ENCODE measurements around the gene SERPINA3. TPM values are rescaled to one million over a fixed set of nuclear protein-coding genes. Genes with fewer than 3 reads are reported as not detected.

Gene SERPINA3
- total RNA-seq, 1 experiment from 2014 or later, result not detected

- H3K27ac ChIP-seq, result no peak overlapping the region
- no peaks in the 10 kb centered on the region for H3K4me1 ChIP-seq (replicated peaks; ENCODE audit: insufficient read depth)
- no TSS peak for BruUV-seq (replicated peaks)
- H3K79me2 ChIP-seq (ENCODE audit: low read depth), result no peaks in the 10 kb centered on the region
- TF ChIP-seq EZH2 (IDR thresholded peaks at IDR 0.05; ENCODE audit: low read depth), result no peak
- TF ChIP-seq, protein P1, sequence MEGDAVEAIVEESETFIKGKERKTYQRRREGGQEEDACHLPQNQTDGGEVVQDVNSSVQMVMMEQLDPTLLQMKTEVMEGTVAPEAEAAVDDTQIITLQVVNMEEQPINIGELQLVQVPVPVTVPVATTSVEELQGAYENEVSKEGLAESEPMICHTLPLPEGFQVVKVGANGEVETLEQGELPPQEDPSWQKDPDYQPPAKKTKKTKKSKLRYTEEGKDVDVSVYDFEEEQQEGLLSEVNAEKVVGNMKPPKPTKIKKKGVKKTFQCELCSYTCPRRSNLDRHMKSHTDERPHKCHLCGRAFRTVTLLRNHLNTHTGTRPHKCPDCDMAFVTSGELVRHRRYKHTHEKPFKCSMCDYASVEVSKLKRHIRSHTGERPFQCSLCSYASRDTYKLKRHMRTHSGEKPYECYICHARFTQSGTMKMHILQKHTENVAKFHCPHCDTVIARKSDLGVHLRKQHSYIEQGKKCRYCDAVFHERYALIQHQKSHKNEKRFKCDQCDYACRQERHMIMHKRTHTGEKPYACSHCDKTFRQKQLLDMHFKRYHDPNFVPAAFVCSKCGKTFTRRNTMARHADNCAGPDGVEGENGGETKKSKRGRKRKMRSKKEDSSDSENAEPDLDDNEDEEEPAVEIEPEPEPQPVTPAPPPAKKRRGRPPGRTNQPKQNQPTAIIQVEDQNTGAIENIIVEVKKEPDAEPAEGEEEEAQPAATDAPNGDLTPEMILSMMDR (conservative IDR thresholded peaks at IDR 0.05), result no peak
- ChIA-PET CTCF (no interaction called here), POLR2A (ENCODE audit: unreplicated experiment) (no interaction called here)
- H3K27me3 ChIP-seq (ENCODE audit: insufficient read depth, low read depth), result no peaks in the 10 kb centered on the region
- H3K36me3 ChIP-seq (ENCODE audit: low read depth), result no peaks in the 10 kb centered on the region
- intact Hi-C loops (cut with micrococcal nuclease; ENCODE audit: unreplicated experiment), result no loop called here
- no peak overlapping the region for H2AFZ ChIP-seq
- H3K4me3 ChIP-seq, result no peak overlapping the region
- H3K9me3 ChIP-seq (ENCODE audit: insufficient read depth, low read depth), result no peaks in the 10 kb centered on the region
- no peaks in the 10 kb centered on the region for H3F3A ChIP-seq (ENCODE audit: insufficient read depth, low read depth)
- H3K4me2 ChIP-seq, result no peak overlapping the region
- no peaks in the 10 kb centered on the region for H3K9me2 ChIP-seq (ENCODE audit: insufficient read depth)
- no peak for DNase-seq
- H4K20me1 ChIP-seq (ENCODE audit: insufficient read depth), result no peaks in the 10 kb centered on the region
Observed at GRCh38 chr14:94572637-94573303, 39.4 kb upstream of the SERPINA3 start.

- intact Hi-C loops (cut with micrococcal nuclease; ENCODE audit: unreplicated experiment), result no loop called here
Observed at GRCh38 chr14:94573475-94574277, 38.5 kb upstream of the SERPINA3 start.

DNA sequence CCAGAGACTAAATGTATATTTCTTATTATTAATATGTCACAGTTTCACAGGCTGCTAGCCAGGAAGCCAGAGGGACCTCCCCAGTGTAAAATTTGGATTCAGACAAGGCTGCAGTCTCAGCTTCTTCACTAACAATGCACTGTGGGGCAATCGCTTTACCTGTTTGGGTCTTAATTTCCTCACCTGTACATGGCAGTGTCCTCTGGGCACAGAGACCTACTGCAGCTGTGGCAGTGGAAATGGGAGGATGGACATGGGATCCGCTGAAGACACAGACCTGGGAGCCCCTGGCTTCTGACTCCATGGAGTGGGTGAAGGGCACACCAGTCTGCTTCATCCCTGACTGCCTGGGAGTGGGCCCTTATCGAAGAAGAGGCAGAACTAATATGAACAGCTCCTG, 37.9 kb upstream of the SERPINA3 start:
- POLR2A ChIA-PET (ENCODE audit: unreplicated experiment), result no interaction called here

More at GRCh38 chr14:94573475-94574277, 38.5 kb upstream of the SERPINA3 start:
- no TSS peak for BruUV-seq (replicated peaks)
- no peaks in the 10 kb centered on the region for H3K4me1 ChIP-seq (replicated peaks; ENCODE audit: insufficient read depth)
- H3K79me2 ChIP-seq (ENCODE audit: low read depth), result no peaks in the 10 kb centered on the region
- no peaks in the 10 kb centered on the region for H4K20me1 ChIP-seq (ENCODE audit: insufficient read depth)
- no peak overlapping the region for H3K4me3 ChIP-seq
- no peak overlapping the region for H3K27ac ChIP-seq
- no peak for TF ChIP-seq EZH2 (IDR thresholded peaks at IDR 0.05; ENCODE audit: low read depth)
- TF ChIP-seq, protein P1 (conservative IDR thresholded peaks at IDR 0.05), result no peak
- no peak overlapping the region for H2AFZ ChIP-seq
- H3K9me2 ChIP-seq (ENCODE audit: insufficient read depth), result no peaks in the 10 kb centered on the region
- no peak overlapping the region for H3K4me2 ChIP-seq
- no peak for DNase-seq
- no peaks in the 10 kb centered on the region for H3F3A ChIP-seq (ENCODE audit: insufficient read depth, low read depth)
- CTCF ChIA-PET, result no interaction called here
- POLR2A ChIA-PET (ENCODE audit: unreplicated experiment), result no interaction called here
- no peaks in the 10 kb centered on the region for H3K36me3 ChIP-seq (ENCODE audit: low read depth)
- no peaks in the 10 kb centered on the region for H3K27me3 ChIP-seq (ENCODE audit: insufficient read depth, low read depth)
- no peaks in the 10 kb centered on the region for H3K9me3 ChIP-seq (ENCODE audit: insufficient read depth, low read depth)

More for the DNA sequence above, 37.9 kb upstream of the SERPINA3 start:
- H2AFZ ChIP-seq, result no peak overlapping the region
- BruUV-seq (replicated peaks), result no TSS peak
- no peak for DNase-seq
- no peaks in the 10 kb centered on the region for H3K36me3 ChIP-seq (ENCODE audit: low read depth)
- no peaks in the 10 kb centered on the region for H3K27me3 ChIP-seq (ENCODE audit: insufficient read depth, low read depth)
- no peak overlapping the region for H3K4me3 ChIP-seq
- H3K9me3 ChIP-seq (ENCODE audit: insufficient read depth, low read depth), result no peaks in the 10 kb centered on the region
- TF ChIP-seq, protein P1 (conservative IDR thresholded peaks at IDR 0.05), result no peak
- no peak for TF ChIP-seq EZH2 (IDR thresholded peaks at IDR 0.05; ENCODE audit: low read depth)
- H3K4me2 ChIP-seq, result no peak overlapping the region
- H3F3A ChIP-seq (ENCODE audit: insufficient read depth, low read depth), result no peaks in the 10 kb centered on the region
- no peaks in the 10 kb centered on the region for H3K9me2 ChIP-seq (ENCODE audit: insufficient read depth)
- no peaks in the 10 kb centered on the region for H3K79me2 ChIP-seq (ENCODE audit: low read depth)
- H3K27ac ChIP-seq, result no peak overlapping the region
- CTCF ChIA-PET, result no interaction called here
- intact Hi-C loops (cut with micrococcal nuclease; ENCODE audit: unreplicated experiment), result no loop called here
- H4K20me1 ChIP-seq (ENCODE audit: insufficient read depth), result no peaks in the 10 kb centered on the region
- H3K4me1 ChIP-seq (replicated peaks; ENCODE audit: insufficient read depth), result no peaks in the 10 kb centered on the region
